PC-3 (cell line): ENCODE data around the gene BORCS8.

Source experiments
- CTCF ChIP-seq: fragments of 300-600 bp; sonication (generic); conservative IDR thresholded peaks from 2 replicates; pipeline ENCODE4 v1.5.1; 2017; ENCODE audit warnings: antibody characterized with exemption, low read depth, mild to moderate bottlenecking, low read length
- EZH2 ChIP-seq: fragments of 300-600 bp; sonication (generic); IDR thresholded peaks from one replicate; pipeline ENCODE4 v1.6.1; 2017; ENCODE audit warnings: antibody characterized with exemption, mild to moderate bottlenecking, low read length; ENCODE audit not compliant: unreplicated experiment
- EZH2phosphoT487 ChIP-seq: fragments of 300-600 bp; sonication (generic); IDR thresholded peaks from 2 replicates; pipeline ENCODE4 v1.6.1; 2018; ENCODE audit warnings: mild to moderate bottlenecking, antibody characterized with exemption, low read length, borderline replicate concordance

GRCh38 chr19:19171821-19172532, 20.0 kb downstream of the BORCS8 start:
- no peak for TF ChIP-seq CTCF
- no peak for TF ChIP-seq EZH2
- TF ChIP-seq EZH2phosphoT487, result no peak
